ENCODE measurements around the gene NFIC.

Gene NFIC

GRCh38 chr19:3365836-3366752 is at the start of gene NFIC:
NFIC (plus strand) TSS chr19:3366583; CDS start chr19:3366637, 54 bp downstream.
- TF ChIP-seq, protein P1, sequence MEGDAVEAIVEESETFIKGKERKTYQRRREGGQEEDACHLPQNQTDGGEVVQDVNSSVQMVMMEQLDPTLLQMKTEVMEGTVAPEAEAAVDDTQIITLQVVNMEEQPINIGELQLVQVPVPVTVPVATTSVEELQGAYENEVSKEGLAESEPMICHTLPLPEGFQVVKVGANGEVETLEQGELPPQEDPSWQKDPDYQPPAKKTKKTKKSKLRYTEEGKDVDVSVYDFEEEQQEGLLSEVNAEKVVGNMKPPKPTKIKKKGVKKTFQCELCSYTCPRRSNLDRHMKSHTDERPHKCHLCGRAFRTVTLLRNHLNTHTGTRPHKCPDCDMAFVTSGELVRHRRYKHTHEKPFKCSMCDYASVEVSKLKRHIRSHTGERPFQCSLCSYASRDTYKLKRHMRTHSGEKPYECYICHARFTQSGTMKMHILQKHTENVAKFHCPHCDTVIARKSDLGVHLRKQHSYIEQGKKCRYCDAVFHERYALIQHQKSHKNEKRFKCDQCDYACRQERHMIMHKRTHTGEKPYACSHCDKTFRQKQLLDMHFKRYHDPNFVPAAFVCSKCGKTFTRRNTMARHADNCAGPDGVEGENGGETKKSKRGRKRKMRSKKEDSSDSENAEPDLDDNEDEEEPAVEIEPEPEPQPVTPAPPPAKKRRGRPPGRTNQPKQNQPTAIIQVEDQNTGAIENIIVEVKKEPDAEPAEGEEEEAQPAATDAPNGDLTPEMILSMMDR (IDR thresholded peaks at IDR 0.05): no peak

- TF ChIP-seq, protein P1 (IDR thresholded peaks at IDR 0.05): no peak
These were observed 49.6 kb upstream of the NFIC start for GRCh38 chr19:3316659-3317207.

GRCh38 chr19:3319643-3320353 is 46.6 kb upstream of the NFIC start:
- TF ChIP-seq, protein P1 (IDR thresholded peaks at IDR 0.05): no peak

GRCh38 chr19:3320354-3320670 is 46.1 kb upstream of the NFIC start:
- TF ChIP-seq, protein P1 (IDR thresholded peaks at IDR 0.05): no peak

- TF ChIP-seq, protein P1 (IDR thresholded peaks at IDR 0.05): no peak
These were observed 45.5 kb upstream of the NFIC start for GRCh38 chr19:3320853-3321252.

DNA sequence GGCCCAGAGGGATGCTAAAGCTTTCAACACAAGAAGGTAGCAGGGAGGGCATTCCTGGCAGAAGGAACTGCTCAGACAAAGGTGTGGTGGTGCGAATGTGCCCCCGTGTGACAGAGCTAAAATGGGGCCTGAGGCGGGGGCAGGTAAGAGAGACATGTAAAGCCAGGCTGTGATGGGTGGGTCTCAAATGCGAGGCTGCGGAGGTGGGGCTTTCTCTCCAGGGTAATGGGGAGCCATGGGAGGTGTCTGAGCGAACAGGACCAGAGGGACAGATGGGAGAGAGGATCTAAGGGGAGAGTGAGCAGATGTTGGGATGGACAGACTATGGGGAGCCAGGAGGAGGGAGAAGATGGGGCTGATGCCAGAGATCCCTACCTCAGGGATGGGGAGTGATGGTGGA is 44.7 kb upstream of the NFIC start:
- TF ChIP-seq, protein P1 (IDR thresholded peaks at IDR 0.05): no peak

GRCh38 chr19:3322199-3322978 is 44.0 kb upstream of the NFIC start:
- TF ChIP-seq, protein P1 (IDR thresholded peaks at IDR 0.05): no peak
